GM12874 (cell line): ENCODE results near the gene EPN2.
A peak's percentile ranks its signal among the peaks of the same experiment; 100 is the strongest.

Experiments used
- TF ChIP-seq, protein P1 (sequence below): IDR thresholded peaks from 2 replicates; pipeline ENCODE4 v1.5.1; 2011; ENCODE audit warnings: low read depth, mild to moderate bottlenecking, control low read depth, low read length, moderate library complexity; ENCODE audit not compliant: insufficient read depth

Gene EPN2

DNA sequence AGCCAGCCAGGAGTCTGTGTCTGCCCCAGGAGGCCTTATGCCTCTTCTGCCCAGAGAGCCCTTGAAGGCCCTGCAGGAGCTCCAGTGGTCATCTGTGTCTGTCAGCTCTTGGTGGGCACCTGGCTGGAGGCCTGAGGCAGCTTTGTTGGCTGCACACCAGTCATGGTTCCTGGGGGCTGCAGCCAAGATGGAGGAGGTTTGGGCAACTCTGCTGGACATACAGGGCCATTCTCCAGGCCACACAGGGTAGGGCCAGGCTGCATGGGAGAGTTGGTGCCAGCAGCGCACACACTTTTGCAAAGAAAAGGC is 95.9 kb downstream of the EPN2 start:
- TF ChIP-seq, protein P1, sequence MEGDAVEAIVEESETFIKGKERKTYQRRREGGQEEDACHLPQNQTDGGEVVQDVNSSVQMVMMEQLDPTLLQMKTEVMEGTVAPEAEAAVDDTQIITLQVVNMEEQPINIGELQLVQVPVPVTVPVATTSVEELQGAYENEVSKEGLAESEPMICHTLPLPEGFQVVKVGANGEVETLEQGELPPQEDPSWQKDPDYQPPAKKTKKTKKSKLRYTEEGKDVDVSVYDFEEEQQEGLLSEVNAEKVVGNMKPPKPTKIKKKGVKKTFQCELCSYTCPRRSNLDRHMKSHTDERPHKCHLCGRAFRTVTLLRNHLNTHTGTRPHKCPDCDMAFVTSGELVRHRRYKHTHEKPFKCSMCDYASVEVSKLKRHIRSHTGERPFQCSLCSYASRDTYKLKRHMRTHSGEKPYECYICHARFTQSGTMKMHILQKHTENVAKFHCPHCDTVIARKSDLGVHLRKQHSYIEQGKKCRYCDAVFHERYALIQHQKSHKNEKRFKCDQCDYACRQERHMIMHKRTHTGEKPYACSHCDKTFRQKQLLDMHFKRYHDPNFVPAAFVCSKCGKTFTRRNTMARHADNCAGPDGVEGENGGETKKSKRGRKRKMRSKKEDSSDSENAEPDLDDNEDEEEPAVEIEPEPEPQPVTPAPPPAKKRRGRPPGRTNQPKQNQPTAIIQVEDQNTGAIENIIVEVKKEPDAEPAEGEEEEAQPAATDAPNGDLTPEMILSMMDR, result no peak

DNA sequence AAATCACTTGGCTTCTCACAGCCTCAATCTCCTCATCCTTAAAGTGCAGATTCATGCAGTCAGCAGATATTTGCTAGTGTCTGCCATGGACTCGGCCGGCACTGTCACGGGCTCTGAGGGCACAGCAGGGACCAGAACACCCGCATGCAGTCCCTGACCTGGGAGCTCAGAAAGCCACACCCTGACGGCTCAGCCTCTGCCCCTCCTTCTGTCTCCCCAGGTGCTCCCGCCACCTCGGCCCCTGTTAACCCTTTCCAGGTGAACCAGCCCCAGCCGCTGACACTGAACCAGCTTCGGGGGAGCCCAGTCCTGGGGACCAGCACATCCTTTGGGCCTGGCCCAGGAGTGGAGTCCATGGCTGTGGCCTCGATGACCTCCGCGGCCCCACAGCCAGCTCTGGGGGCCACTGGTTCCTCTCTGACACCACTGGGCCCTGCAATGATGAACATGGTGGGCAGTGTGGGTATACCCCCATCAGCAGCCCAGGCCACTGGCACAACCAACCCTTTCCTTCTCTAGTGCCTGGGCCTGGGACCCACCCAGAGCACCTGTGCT is 96.6 kb downstream of the EPN2 start:
- TF ChIP-seq, protein P1, result no peak

DNA sequence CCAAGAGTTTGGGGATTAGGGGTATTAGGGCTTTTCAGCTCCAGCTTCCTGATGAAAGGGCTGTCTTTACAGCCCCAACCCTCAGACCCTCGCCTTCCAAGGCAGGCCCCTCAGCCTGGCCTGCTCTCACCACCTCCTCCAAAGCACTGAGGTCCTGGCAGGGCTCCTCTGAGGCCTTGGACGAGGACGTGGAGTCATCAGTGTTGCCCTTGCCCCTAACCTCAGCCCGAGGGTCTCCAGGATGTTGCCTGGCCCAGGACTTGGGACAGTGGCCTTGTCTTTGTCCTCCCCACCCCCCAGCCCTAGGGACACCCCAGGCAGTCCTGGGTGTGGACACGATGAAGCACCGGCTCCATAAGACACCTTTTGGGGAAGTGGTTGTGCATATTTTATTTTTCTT is 97.2 kb downstream of the EPN2 start:
- TF ChIP-seq, protein P1, result no peak

DNA sequence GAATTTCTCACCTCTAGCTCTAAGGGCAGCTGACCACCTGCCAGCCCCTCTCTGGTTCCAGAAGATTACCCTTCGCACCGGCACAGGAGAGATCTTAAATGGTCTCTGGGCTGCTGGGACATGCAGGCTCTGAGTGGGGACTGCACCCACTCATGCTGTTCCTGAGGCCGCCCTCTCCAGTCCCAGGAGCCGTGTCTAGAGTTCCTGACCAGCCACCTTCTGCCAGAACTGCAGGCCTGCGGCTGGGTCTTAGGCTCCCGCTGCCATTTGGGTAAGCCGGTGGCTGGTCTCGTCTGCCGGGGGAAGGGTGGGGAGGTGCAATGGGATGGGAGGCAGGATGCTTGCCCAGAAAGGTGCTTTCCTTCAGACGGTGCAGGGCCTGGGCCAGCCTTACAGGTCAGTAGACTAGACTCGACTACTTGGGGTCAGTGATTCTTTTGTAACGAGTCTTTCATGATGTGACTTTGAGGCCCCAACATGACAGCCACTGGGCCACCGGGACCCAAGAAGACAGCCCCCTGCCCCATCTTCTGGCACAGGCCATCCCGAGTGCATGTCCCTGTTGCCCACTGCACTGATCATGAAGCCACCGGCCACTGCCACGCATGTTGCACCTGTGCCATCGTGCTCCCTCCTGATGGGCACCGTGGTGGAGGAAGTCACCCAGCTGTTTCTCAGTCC is 98.9 kb downstream of the EPN2 start:
- TF ChIP-seq, protein P1, result no peak

DNA sequence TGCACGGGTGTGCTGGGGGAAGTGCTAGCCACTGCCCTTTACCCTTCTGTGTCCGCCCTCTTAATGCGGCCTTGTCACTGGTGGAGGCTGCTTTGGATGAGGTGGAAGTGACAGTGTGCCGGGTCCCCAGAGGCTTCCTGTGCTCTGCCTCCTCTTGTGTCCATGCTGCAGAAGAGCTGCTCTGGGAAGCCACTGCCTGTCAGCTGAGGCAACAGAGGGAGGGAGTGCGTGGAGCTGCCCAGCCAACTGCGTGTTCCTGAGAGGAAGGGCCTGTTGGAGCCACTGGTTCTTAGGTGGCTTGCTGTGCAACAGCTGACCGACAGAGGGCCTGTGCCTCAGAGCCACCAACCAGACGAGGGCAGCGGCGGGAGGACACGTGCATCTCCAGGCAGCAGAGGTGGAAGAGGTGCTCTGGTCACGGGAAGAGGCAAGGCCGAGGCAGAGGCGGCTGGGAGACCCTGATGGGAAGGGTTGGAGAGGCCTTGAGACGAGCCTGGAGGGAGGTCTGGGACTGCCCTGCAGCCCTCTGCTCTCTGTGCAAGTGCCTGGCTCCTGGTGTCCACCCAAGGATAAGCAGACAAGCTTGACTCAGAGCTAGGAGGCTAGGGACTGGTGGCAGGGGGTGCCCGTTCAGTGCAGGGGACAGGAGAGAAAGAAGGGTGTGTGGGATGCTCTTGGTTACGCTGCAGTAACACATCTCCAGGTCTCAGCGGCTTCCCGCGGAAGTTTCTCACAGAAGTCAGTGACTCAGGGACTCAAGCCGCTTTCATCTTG is 100.0 kb downstream of the EPN2 start:
- TF ChIP-seq, protein P1, result no peak

DNA sequence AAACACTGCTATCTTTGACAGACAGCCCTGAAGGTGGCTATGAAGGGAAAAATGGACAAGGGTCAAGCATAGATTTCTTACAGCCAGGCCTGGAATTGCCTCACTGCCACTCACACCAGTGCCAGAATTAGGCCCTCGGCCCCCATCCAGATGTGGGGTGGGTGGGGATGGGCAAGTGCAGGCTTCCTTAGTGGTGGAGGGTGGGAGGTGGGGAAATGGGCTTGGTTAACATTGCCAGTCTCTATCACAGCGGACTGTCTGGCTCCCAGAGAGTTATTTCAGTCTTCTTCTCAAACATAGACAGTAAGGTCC is 100.5 kb downstream of the EPN2 start:
- TF ChIP-seq, protein P1, result no peak

DNA sequence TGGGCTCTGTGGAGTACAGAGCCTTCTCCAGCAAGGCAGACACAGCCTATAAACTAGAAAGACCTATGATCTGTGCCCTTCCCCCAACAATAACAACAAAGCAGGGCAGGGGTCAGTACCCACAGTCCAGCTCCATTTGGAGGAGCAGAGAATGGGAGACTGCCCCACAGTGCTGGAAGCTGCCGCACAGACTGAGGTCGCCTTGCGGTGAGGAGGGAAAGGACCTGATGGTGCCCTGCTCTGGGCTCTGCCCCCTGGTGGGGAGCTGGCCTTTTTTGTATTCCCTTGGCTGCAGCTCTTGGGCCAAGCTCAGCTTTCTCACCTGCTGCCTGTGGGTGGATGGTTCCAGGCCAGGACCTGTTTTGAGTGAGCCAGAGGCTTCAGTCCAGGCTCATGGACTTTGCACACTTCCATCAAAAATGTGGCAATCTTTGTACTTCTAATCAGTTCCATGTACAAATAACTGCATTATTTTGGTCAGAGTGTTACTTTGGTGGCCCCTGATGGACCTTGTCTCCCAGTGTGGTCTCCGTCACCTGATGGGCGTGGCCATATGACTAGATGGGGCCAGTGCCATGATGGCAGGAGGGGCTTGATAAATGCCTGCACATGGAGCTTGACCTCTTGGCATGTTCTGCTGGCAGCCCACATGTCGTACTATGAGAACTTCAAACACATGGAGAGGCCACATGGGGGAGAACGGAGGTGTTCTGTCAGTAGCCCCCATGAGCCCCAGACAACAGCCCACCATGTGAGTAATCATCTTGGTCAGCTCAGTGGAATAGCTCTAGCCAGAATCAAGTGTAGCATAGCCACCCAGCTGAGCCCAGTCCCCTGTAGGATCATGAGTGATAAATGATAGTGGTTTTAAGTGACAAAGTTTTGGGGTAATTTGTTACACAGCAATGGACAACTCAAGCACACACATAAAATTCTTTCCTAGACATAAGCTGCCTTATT is 101.1 kb downstream of the EPN2 start:
- TF ChIP-seq, protein P1, result peak; percentile 76
